OCI-LY3 (cell line): Measurements from ENCODE around the gene GPC3.

ENCODE experiments used
- CTCF ChIP-seq: fragments of 200-600, 300-600 bp; sonication (generic); IDR thresholded peaks from 2 replicates; pipeline ENCODE4 v1.5.1; 2014; ENCODE audit warnings: antibody characterized with exemption, low read length, low read depth
- EZH2phosphoT487 ChIP-seq: fragments of 200-600 bp; shearing (Covaris generic); IDR thresholded peaks from 2 replicates; pipeline ENCODE4 v1.6.1; 2018; ENCODE audit warnings: antibody characterized with exemption, mixed run types, low read depth

GRCh38 chrX:133836561-133836960 lies 148.8 kb downstream of the GPC3 start:
- TF ChIP-seq CTCF (no peak), EZH2phosphoT487 (no peak)
